HepG2 (cell line): Measurements from ENCODE around the gene QSER1. TPM values are rescaled to one million over a fixed set of nuclear protein-coding genes. Genes with fewer than 3 reads are reported as not detected.

Experiments
- ATAC-seq: fragments of 200-7000 bp; cut with Tn5 transposase; 3 replicates; pipeline ENCODE4 v1.9.1; 2020; ENCODE audit warnings: mild to moderate bottlenecking, moderate library complexity
- BruUV-seq: library from RNA; stranded (reverse); fragments of 400-500 nt; replicated peaks from 2 replicates; lab custom pipeline; 2021; lab: Mats Ljungman, UMichigan
- CTCF ChIA-PET: fragments of 300-600 bp; formaldehyde crosslinking; extraction: SDS; loops from one replicate; lab custom pipeline; 2021; ENCODE audit warnings: low total read pairs, inconsistent platforms, low intra/inter-chr PET ratio; lab: Yijun Ruan, JAX
- POLR2A ChIA-PET: fragments of 350-600 bp; sonication (Branson Sonifier 250); formaldehyde crosslinking; loops from one replicate; lab custom pipeline; 2020; ENCODE audit warnings: antibody characterized with exemption, inconsistent platforms; lab: Yijun Ruan, JAX
- DNase-seq: peaks from one replicate; pipeline ENCODE4 v3.0.0-alpha.2; 2015; ENCODE audit warnings: low spot score
- FAIRE-seq: peaks from 3 replicates; lab custom pipeline; 2011; peaks lifted over from hg19 to GRCh38; lab: Jason Lieb, UNC
- H2AFZ ChIP-seq: one replicate; pipeline ENCODE4 v1.6.1; 2011; ENCODE audit warnings: low read length, inconsistent platforms
- H3K27ac ChIP-seq: fragments of 300-600 bp; 3 replicates; pipeline ENCODE4 v1.8.0; 2011; ENCODE audit warnings: mixed run types, mild to moderate bottlenecking, mixed read lengths, low read length, inconsistent platforms; ENCODE audit not compliant: insufficient read depth; ENCODE audit errors: extremely low read length
- H3K27me3 ChIP-seq, 2 experiments: fragments of 200-600 bp in 1 of 2; 2 replicates in 1 of 2; 3 replicates in 1 of 2; pipeline versions ENCODE4 v1.6.0 to v1.8.0; 2011; ENCODE audit warnings: low read length in 2 of 2, mild to moderate bottlenecking in 2 of 2, moderate library complexity in 2 of 2, inconsistent platforms in 1 of 2; ENCODE audit not compliant: insufficient read depth in 2 of 2, control insufficient read depth in 1 of 2
- H3K36me3 ChIP-seq, 2 experiments: fragments of 200-600 bp in 1 of 2; replicated peaks in 1 of 2; 2 replicates in 1 of 2; 3 replicates in 1 of 2; pipeline versions ENCODE4 v1.5.1 to v1.8.0; 2011; ENCODE audit warnings: low read length in 2 of 2, inconsistent platforms in 1 of 2; ENCODE audit not compliant: insufficient read depth in 2 of 2, control insufficient read depth in 1 of 2
- H3K4me1 ChIP-seq: 2 replicates; pipeline ENCODE4 v1.5.1; 2012; ENCODE audit warnings: low read length, inconsistent platforms; ENCODE audit not compliant: insufficient read depth
- H3K4me2 ChIP-seq: 2 replicates; pipeline ENCODE4 v1.6.0; 2011; ENCODE audit warnings: low read depth, low read length, inconsistent platforms
- H3K4me3 ChIP-seq, 3 experiments: fragments of 200-600 bp in 1 of 3; sonication (generic), shearing (Covaris generic) in 1 of 3; replicated peaks in 1 of 3; 2 replicates each; pipeline ENCODE4 v1.5.1; 2011 to 2016; ENCODE audit warnings: low read length in 3 of 3, inconsistent platforms in 2 of 3, low read depth in 2 of 3, mild to moderate bottlenecking in 2 of 3, control low read depth in 1 of 3, mixed read lengths in 1 of 3; ENCODE audit not compliant: insufficient read depth in 1 of 3
- H3K79me2 ChIP-seq: one replicate; pipeline ENCODE4 v1.6.1; 2011; ENCODE audit warnings: low read length, inconsistent platforms; ENCODE audit not compliant: insufficient read depth
- H3K9ac ChIP-seq: 2 replicates; pipeline ENCODE4 v1.6.0; 2011; ENCODE audit warnings: mild to moderate bottlenecking, low read depth, low read length, inconsistent platforms; ENCODE audit not compliant: insufficient read depth
- H3K9me3 ChIP-seq: 2 replicates; pipeline ENCODE4 v1.5.1; 2012; ENCODE audit warnings: mild to moderate bottlenecking, low read length
- H4K20me1 ChIP-seq: 2 replicates; pipeline ENCODE4 v1.6.0; 2011; ENCODE audit warnings: inconsistent platforms, mild to moderate bottlenecking, low read length, moderate library complexity; ENCODE audit not compliant: insufficient read depth
- ATRX ChIP-seq: sonication (generic); formaldehyde crosslinking; IDR thresholded peaks from 2 replicates; pipeline ENCODE4 v1.4.0; 2020; ENCODE audit warnings: missing genetic modification reagents, borderline replicate concordance
- ELK4 ChIP-seq: sonication (generic); formaldehyde crosslinking; IDR thresholded peaks from 2 replicates; pipeline ENCODE4 v1.9.0; 2021; ENCODE audit warnings: missing genetic modification reagents, borderline replicate concordance
- FOXK2 ChIP-seq: fragments of 450-650 bp; IDR thresholded peaks from 2 replicates; pipeline ENCODE4 v1.6.1; 2016
- FOXP1 ChIP-seq, 2 experiments: fragments of 450-650 bp in 1 of 2; IDR thresholded peaks; 2 replicates each; pipeline ENCODE4 v1.6.1; 2017 to 2018; ENCODE audit warnings: antibody characterized with exemption in 1 of 2
- HMGA1 ChIP-seq: sonication (generic); formaldehyde crosslinking; conservative IDR thresholded peaks from 2 replicates; pipeline ENCODE4 v1.4.0; 2020; ENCODE audit warnings: missing genetic modification reagents
- HNRNPUL1 ChIP-seq: fragments of 200-400 bp; formaldehyde crosslinking; IDR thresholded peaks from 2 replicates; pipeline ENCODE4 v1.6.1; 2017; ENCODE audit warnings: low read depth, mild to moderate bottlenecking, low read length, moderate library complexity
- MYNN ChIP-seq: sonication (generic); formaldehyde crosslinking; IDR thresholded peaks from 2 replicates; pipeline ENCODE4 v1.4.0; 2020; ENCODE audit warnings: mild to moderate bottlenecking, low read depth, missing genetic modification reagents
- PLSCR1 ChIP-seq: sonication (generic); formaldehyde crosslinking; IDR thresholded peaks from 2 replicates; pipeline ENCODE4 v1.5.0; 2020; ENCODE audit warnings: missing genetic modification reagents, mild to moderate bottlenecking, borderline replicate concordance
- RNF2 ChIP-seq: fragments of 450-650 bp; conservative IDR thresholded peaks from 2 replicates; pipeline ENCODE4 v1.6.1; 2016; ENCODE audit warnings: low read depth
- TBL1XR1 ChIP-seq: fragments of 150-350 bp; IDR thresholded peaks from 2 replicates; pipeline ENCODE4 v1.6.1; 2014; ENCODE audit warnings: borderline replicate concordance, low read length; ENCODE audit not compliant: partially characterized antibody
- TBX2 ChIP-seq: sonication (generic); formaldehyde crosslinking; IDR thresholded peaks from 2 replicates; pipeline ENCODE4 v1.5.0; 2020; ENCODE audit warnings: missing genetic modification reagents, mild to moderate bottlenecking, borderline replicate concordance
- ZNF432 ChIP-seq: sonication (generic); formaldehyde crosslinking; IDR thresholded peaks from 2 replicates; pipeline ENCODE4 v1.5.0; 2020; ENCODE audit warnings: missing genetic modification reagents, mild to moderate bottlenecking, borderline replicate concordance
- ZNF724P ChIP-seq: sonication (generic); formaldehyde crosslinking; IDR thresholded peaks from 2 replicates; pipeline ENCODE4 v1.8.0; 2022; ENCODE audit warnings: missing genetic modification reagents, borderline replicate concordance
- ZNF770 ChIP-seq: sonication (generic); formaldehyde crosslinking; IDR thresholded peaks from 2 replicates; pipeline ENCODE4 v1.5.0; 2020; ENCODE audit warnings: mild to moderate bottlenecking, missing genetic modification reagents
- WGBS: methylation state at CpG from one replicate; pipeline ENCODE4 v1.1.6; 2017; ENCODE audit warnings: low lambda C conversion rate; 5-methylcytosine and 5-hydroxymethylcytosine counted together
- in situ Hi-C: cut with HindIII; loops from 2 replicates; pipeline ENCODE4 v1.10.0; 2017; ENCODE audit warnings: low pct_unique_long_range_greater_than_20kb; ENCODE audit not compliant: extremely low pct_ligation_motif_present
- intact Hi-C: fragments of 100-400 bp; cut with micrococcal nuclease; formaldehyde crosslinking; loops from one replicate; pipeline ENCODE4 v1.10.0; 2022; ENCODE audit not compliant: unreplicated experiment
- polyA plus RNA-seq, 8 experiments: library from polyadenylated mRNA; depleted of rRNA in 3 of 8; stranded (reverse) in 7 of 8; unstranded in 1 of 8; fragments of >200 nt; fragmentation: Illumina TruSeq in 4 of 8; extraction: Trizol in 4 of 8; gene quantifications; 2 replicates each; pipeline versions ENCODE4 v1.2.1 to v1.2.3, GENCODE V29; 2011 to 2016; ENCODE audit warnings: low read depth in 4 of 8, missing spikeins in 1 of 8, mixed read lengths in 1 of 8; ENCODE audit not compliant: insufficient read depth in 1 of 8
- total RNA-seq, 5 experiments: library from RNA; depleted of rRNA; stranded (reverse); fragments of >200 nt; fragmentation: Illumina TruSeq; extraction: Trizol; gene quantifications; 2 replicates each; pipeline ENCODE4 v1.2.3, GENCODE V29; 2016; ENCODE audit warnings: low read depth in 1 of 5

Gene QSER1
- total and polyA plus RNA-seq, 2 of the 13 experiments (the other 11 are each of a cell fraction or from before 2014, with no cell fraction given) = 8.9 to 17.3 TPM

GRCh38 chr11:32849761-32850160 is 42.9 kb upstream of the QSER1 start:
- intact Hi-C loops (no loop called here), in situ Hi-C loops (no loop called here)
- Histone ChIP-seq H4K20me1 (no peaks in the 10 kb centered on the region), H3K4me2 (no peak overlapping the region), H3K4me1 (no peaks in the 10 kb centered on the region), H3K9me3 (no peaks in the 10 kb centered on the region), H3K4me3 (no peak overlapping the region), H3K79me2 (no peaks in the 10 kb centered on the region), H3K9ac (no peak overlapping the region), H3K27me3 (no peaks in the 10 kb centered on the region), H2AFZ (no peak overlapping the region), H3K27ac (no peak overlapping the region), H3K36me3 (no peaks in the 10 kb centered on the region)
- CTCF ChIA-PET = no interaction called here
- WGBS = 73% methylated on average over 1 of the region's 1 CpG
- no peak for TF ChIP-seq PLSCR1 (CRISPR knock-in tag)
- no peak for TF ChIP-seq TBL1XR1
- TF ChIP-seq HNRNPUL1 = no peak
- TF ChIP-seq ZNF724P = no peak
- TF ChIP-seq FOXK2 = no peak
- no peak for TF ChIP-seq ZNF432 (CRISPR knock-in tag)
- no peak for TF ChIP-seq MYNN
- no peak for TF ChIP-seq RNF2
- no peak for TF ChIP-seq TBX2 (CRISPR knock-in tag)
- TF ChIP-seq FOXP1 (IDR thresholded peaks at IDR 0.05) = no peak
- no peak for TF ChIP-seq FOXP1 (CRISPR knock-in tag; IDR thresholded peaks at IDR 0.05)
- TF ChIP-seq ZNF770 (CRISPR knock-in tag) = no peak
- no peak for TF ChIP-seq ELK4 (CRISPR knock-in tag)
- TF ChIP-seq ATRX = no peak
- TF ChIP-seq HMGA1 (CRISPR knock-in tag) = no peak
- no peak for ATAC-seq
- DNase-seq = no peak
- POLR2A ChIA-PET = no interaction called here
- FAIRE-seq = no peak
- BruUV-seq = no TSS peak
